Activated CD4-positive, CD25-positive, alpha-beta regulatory T cell (primary cell): ENCODE measurements around the gene KLHL2.
"Not testable (repeated sequence)": the region's sequence is repeated elsewhere in the genome, so short reads cannot be mapped to it uniquely, and the experiment has no call there.

Experiments
- DNase-seq, 4 experiments: peaks; one replicate each; lab custom pipeline; 2025; lab: John Stamatoyannopoulos, UW

KLHL2 gene

GRCh38 chr4:165201806-165202205, 5.6 kb upstream of the KLHL2 start:
- no peak for DNase-seq

- no peak for DNase-seq
These were observed 3.6 kb upstream of the KLHL2 start for GRCh38 chr4:165203541-165204461.

GRCh38 chr4:165204462-165204830, 2.9 kb upstream of the KLHL2 start:
- DNase-seq: no peak

GRCh38 chr4:165207016-165207430, 338 bp upstream of the KLHL2 start:
- DNase-seq: no peak

- DNase-seq: peak in 1 of 4 experiments; percentile 12
These were observed 876 bp downstream of the KLHL2 start for GRCh38 chr4:165208221-165208652.

GRCh38 chr4:165208741-165209388, 1.5 kb downstream of the KLHL2 start:
- no peak for DNase-seq

GRCh38 chr4:165209796-165210195, 2.4 kb downstream of the KLHL2 start:
- no peak for DNase-seq

- no peak for DNase-seq
These were observed 3.2 kb downstream of the KLHL2 start for GRCh38 chr4:165210566-165210965.

GRCh38 chr4:165212647-165213046, 5.3 kb downstream of the KLHL2 start:
- not testable (repeated sequence) for DNase-seq

GRCh38 chr4:165213404-165213803, 6.0 kb downstream of the KLHL2 start:
- not testable (repeated sequence) for DNase-seq

- DNase-seq: not testable (repeated sequence)
These were observed 6.8 kb downstream of the KLHL2 start for GRCh38 chr4:165213991-165214709.

GRCh38 chr4:165215034-165215751, 7.8 kb downstream of the KLHL2 start:
- peak in 1 of 4 experiments; percentile 5 for DNase-seq

GRCh38 chr4:165215761-165216487, 8.6 kb downstream of the KLHL2 start:
- not testable (repeated sequence) for DNase-seq

GRCh38 chr4:165217325-165217724, 10.0 kb downstream of the KLHL2 start:
- no peak for DNase-seq

- not testable (repeated sequence) for DNase-seq
These were observed 13.9 kb downstream of the KLHL2 start for GRCh38 chr4:165221306-165221705.

GRCh38 chr4:165221993-165222650, 14.8 kb downstream of the KLHL2 start:
- DNase-seq: not testable (repeated sequence)

GRCh38 chr4:165222651-165222994, 15.3 kb downstream of the KLHL2 start:
- no peak for DNase-seq

- DNase-seq: not testable (repeated sequence)
These were observed 20.0 kb downstream of the KLHL2 start for GRCh38 chr4:165227401-165227800.

- not testable (repeated sequence) for DNase-seq
These were observed 22.3 kb downstream of the KLHL2 start for GRCh38 chr4:165229490-165230200.
